Right forelimb (tissue), 1 donor: ENCODE results near the gene CLEC12A.
"Not testable (repeated sequence)": the region's sequence is repeated elsewhere in the genome, so short reads cannot be mapped to it uniquely, and the experiment has no call there.

Experiments
- DNase-seq: peaks from one replicate; pipeline ENCODE4 v3.0.0-alpha.2; 2018

CLEC12A gene

DNA sequence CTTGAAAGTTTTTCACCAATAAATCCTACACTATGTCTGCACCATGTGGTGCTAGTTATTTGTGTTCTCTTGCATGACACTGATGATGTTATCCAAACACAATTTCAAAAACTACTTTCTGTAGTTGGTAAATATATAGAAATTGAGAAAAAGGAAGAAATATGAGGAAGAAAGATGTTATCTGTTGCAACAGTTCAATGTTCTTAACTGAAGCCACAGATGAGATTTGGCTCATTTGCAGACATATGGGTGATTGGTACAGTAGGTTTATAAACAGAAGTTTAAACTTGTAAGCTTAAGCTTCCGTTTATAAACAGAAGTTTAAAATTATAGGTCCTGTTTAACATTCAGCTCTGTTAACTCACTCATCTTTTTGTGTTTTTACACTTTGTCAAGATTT lies at the start of gene CLEC12A:
CLEC12A (plus strand) TSS at position 229 of the 400 bp plus-strand sequence. CDS start 188 bp downstream, outside the sequence.
- no peak for DNase-seq

GRCh38 chr12:9922429-9922828 lies 48.8 kb upstream of the CLEC12A start:
- DNase-seq: no peak

- DNase-seq: no peak
Measured at GRCh38 chr12:9925705-9926393, 45.4 kb upstream of the CLEC12A start.

DNA sequence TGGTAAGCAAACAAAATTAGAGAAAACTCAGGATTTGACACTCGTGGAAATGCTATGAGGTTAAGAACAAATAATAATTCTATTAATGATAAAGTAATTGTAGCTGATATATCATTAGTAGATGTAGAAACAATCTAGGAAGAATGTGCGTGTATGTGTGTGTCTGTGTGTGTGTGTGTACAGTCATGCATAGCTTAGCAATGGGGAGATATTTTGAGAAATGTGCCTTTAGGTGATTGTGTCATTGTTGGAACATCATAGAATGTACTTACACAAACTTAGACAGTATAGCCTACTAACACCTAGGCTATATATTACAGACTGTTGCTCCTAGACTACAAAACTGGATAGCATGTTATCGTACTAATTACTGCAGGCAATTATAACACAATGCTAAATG lies 44.3 kb upstream of the CLEC12A start:
- DNase-seq: no peak

- no peak for DNase-seq
Measured at GRCh38 chr12:9928607-9929006, 42.6 kb upstream of the CLEC12A start.

- DNase-seq: no peak
Measured at GRCh38 chr12:9931245-9931644, 40.0 kb upstream of the CLEC12A start.

GRCh38 chr12:9932270-9932669 lies 38.9 kb upstream of the CLEC12A start, which contains the start of gene CLEC2A:
Gene CLEC2A, minus strand, starts transcription at chr12:9932370. Its CDS starts 41 bp downstream, at chr12:9932329.
- DNase-seq: no peak

GRCh38 chr12:9933958-9934357 lies 37.3 kb upstream of the CLEC12A start:
- DNase-seq: no peak

DNA sequence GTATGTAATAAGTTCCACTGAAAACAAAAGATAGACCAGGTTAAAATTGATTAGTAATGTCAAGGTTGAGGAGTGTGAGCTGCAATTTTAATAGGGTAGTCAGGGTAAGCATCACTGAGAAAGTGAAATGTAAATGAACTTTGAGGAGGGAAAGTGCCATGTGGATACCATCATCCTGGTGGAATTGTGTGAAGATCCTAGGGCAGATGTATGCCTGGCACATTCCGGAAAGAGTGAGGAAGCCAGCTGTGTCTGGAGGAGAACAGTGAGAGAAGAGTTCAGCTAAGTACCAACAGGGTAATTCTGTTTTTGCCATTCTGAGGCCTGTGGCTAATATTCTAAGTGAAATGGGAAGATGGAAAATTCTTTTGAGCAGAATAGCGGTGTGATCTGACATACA lies 36.2 kb upstream of the CLEC12A start:
- no peak for DNase-seq

GRCh38 chr12:9936591-9936990 lies 34.6 kb upstream of the CLEC12A start:
- DNase-seq: no peak

GRCh38 chr12:9940375-9940774 lies 30.8 kb upstream of the CLEC12A start:
- no peak for DNase-seq

DNA sequence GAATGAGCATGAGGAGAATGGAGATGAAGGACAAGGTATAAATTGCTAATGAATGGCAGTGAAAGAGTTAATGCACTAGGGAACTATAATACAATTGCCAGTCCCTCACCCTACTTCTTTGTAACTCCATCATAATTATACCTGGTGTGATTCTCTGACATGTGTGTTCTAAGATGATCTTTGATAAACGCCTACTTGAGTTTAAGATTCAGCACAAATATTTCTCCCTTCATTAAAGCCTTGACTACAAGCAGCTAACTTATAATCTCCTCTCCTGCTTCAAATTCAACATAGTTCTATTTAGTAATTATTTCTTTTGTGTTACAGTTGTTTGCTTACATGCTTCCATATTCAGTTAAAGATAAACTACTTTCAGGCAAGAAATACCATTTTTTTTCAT lies 29.4 kb upstream of the CLEC12A start:
- no peak for DNase-seq

- no peak for DNase-seq
Measured at GRCh38 chr12:9943240-9943639, 28.0 kb upstream of the CLEC12A start.

GRCh38 chr12:9944391-9944790 lies 26.8 kb upstream of the CLEC12A start:
- DNase-seq: no peak

DNA sequence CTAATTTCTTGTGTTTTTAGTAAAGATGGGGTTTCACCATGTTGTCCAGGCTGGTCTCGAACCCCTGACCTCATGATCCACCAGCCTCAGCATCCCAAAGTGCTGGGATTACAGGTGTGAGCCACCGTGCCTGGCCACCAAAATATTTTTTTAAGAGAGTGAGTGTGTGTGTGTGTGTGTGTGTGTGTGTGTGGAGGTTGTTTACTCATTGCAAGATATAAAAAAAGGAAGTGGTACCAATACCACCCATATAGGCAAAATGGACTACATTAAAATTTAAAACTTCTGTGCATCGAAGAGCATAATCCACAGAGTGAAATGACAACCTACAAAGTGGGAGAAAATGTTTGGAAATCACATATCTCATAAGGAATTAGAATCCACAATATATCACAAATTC lies 23.5 kb upstream of the CLEC12A start:
- DNase-seq: no peak

DNA sequence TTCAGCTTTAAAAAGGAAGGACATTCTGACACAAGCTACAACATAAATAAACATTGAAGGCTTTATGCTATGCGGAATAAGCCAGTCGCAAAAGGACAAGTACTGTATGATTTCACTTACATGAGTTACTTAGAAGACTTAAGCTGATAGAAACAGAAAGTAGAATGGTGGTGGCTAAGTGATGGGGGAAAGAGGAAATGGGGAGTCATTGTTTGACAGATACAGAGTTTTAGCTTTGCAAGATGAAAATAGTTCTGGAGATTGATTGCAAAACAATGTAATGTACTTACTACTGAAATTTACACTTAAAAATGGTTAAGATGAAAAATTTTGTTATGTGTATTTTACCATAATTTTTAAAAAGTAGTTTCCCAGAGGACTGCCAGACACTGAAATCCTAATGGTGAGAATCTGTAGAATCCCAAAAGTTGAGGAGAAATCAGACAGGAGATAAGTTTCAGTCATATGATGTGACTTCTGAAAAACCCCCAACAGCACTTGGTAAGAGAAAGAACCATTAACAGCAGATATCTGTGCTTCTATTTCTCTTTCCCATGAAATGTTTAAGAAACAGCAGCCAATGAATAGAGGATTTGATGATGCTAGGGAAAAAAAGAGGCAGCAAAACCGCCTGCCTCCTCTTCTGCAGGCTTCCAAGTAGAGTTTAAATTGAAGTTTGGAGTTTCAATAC lies 22.5 kb upstream of the CLEC12A start:
- no peak for DNase-seq

- no peak for DNase-seq
Measured at GRCh38 chr12:9951026-9951675, 20.1 kb upstream of the CLEC12A start.

DNA sequence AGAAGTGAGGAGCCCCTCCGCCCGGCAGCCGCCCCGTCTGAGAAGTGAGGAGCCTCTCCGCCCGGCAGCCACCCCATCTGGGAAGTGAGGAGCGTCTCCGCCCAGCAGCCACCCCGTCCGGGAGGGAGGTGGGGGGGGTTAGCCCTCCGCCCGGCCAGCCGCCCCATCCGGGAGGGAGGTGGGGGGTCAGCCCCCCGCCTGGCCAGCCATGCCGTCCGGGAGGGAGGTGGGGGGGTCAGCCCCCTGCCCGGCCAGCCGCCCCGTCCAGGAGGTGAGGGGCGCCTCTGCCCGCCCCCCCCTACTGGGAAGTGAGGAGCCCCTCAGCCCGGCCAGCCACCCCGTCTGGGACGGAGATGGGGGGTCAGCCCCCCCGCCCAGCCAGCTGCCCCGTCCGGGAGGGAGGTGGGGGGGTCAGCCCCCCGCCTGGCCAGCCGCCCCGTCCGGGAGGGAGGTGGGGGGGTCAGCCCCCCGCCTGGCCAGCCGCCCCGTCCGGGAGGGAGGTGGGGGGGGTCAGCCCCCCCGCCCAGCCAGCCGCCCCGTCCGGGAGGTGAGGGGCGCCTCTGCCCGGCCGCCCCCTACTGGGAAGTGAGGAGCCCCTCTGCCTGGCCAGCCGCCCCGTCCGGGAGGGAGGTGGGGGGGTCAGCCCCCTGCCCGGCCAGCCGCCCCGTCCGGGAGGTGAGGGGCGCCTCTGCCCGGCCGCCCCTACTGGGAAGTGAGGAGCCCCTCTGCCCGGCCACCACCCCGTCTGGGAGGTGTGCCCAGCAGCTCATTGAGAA lies 18.1 kb upstream of the CLEC12A start:
- DNase-seq: not testable (repeated sequence)

GRCh38 chr12:9957834-9958233 lies 13.4 kb upstream of the CLEC12A start:
- no peak for DNase-seq

- no peak for DNase-seq
Measured at GRCh38 chr12:9960590-9960989, 10.6 kb upstream of the CLEC12A start.

DNA sequence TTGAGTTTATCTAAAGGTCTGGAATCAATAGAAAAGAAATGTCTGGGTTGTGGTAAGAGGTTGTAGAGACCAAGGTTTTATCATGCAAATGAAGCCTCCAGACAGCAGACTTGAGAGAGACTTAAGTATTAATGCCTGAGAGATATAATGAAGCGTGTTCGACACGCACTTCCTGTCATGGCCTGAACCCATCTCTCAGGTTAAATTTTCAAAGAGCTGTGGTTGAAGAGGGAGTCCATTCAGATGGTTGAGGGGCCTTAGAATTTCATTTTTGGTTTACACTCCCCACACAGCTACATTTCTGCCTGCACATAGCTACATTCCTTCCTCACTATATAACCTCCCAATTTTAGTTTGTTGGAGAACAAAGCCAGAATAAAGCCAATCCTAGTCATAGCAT lies 10.1 kb upstream of the CLEC12A start:
- DNase-seq: no peak

GRCh38 chr12:9961901-9962300 lies 9.3 kb upstream of the CLEC12A start:
- DNase-seq: no peak

GRCh38 chr12:9969673-9970072 lies 1.5 kb upstream of the CLEC12A start:
- no peak for DNase-seq
